ENCODE measurements around the gene SOX3. TPM values are rescaled to one million over a fixed set of nuclear protein-coding genes. Genes with fewer than 3 reads are reported as not detected.

SOX3 gene
- total RNA-seq, 2 experiments from 2014 or later: not detected

DNA sequence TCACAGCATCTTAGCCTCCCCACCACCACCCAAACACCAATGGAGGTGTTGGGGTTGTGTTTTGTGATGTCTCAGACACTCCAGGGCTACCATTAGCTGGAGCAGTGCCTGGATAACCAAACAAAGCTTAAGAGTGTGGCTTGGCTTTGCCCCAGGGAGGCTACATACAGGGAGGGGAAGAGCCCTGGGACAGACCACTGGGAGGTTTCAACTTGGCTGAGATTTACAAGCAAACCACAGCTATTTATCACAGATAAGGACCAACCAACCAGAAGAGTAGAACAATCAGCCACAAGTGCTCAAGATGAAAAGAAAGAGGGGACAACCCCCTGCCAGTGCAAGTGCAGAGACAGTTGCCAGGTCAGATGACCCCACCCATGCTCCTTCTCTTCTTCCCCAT, 24.1 kb downstream of the SOX3 start:
- Mint-ChIP-seq H3K36me3 (ENCODE audit: low read depth) (no peaks in the 10 kb centered on the region), H3K4me3 (no peak overlapping the region), H3K27ac (no peak overlapping the region), H3K4me1 (no peaks in the 10 kb centered on the region), H3K27me3 (peaks cover 1% of the 10 kb centered on the region), H3K9me3 (ENCODE audit: low read depth) (peaks cover 2% of the 10 kb centered on the region)
- ATAC-seq (no peak), DNase-seq (no peak)
- CTCF ChIA-PET: no interaction called here
- intact Hi-C loops (cut with DNase I, micrococcal nuclease): no loop called here
- POLR2A ChIA-PET: no interaction called here

DNA sequence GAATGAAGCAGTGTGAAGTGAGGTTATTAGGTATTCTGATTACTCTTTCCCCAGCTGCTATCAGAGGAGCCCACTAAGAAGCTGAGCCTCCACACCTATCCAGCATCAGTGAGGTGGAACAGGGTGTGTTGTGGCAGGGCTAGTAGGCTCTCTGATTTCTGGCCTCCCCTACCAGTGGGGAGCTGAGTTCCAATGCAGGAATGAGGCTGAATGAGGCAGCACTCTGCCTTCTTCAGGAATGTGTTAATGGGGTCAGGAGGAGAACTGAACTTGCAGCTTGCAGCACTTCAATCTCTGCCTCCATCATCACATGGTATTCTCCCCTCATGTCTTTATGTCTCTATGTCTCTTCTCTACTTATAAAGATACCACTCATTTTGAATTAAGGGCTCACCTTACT, 26.9 kb downstream of the SOX3 start:
- Mint-ChIP-seq H3K4me1 (no peaks in the 10 kb centered on the region), H3K27ac (no peak overlapping the region), H3K36me3 (ENCODE audit: low read depth) (no peaks in the 10 kb centered on the region), H3K27me3 (peaks cover 1% of the 10 kb centered on the region), H3K9me3 (ENCODE audit: low read depth) (peaks cover 4% of the 10 kb centered on the region), H3K4me3 (no peak overlapping the region)
- ATAC-seq (no peak), DNase-seq (no peak)
- CTCF ChIA-PET: no interaction called here
- POLR2A ChIA-PET: no interaction called here
- intact Hi-C loops (cut with DNase I, micrococcal nuclease): no loop called here

DNA sequence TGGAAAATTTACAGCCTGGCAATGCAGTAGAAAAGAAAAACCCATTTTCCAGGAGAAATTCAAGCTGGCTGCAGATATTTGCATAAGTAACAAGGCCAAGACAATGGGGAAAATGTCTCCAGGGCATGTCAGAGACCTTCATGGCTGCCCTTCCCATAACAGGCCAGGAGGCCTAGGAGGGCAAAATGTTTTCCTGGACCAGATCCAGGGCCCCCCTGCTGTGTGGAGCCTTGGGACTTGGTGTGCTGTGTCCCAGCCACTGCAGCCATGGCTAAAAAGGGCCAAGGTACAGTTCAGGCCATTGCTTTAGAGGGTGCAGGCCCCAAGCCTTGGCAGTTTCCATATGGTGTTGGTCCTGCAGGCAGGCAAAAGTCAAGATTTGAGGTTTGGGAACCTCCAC, 29.8 kb downstream of the SOX3 start:
- ATAC-seq (no peak), DNase-seq (no peak)
- H3K27me3 Mint-ChIP-seq: no peaks in the 10 kb centered on the region
- ChIA-PET CTCF (no interaction called here), POLR2A (no interaction called here)
- H3K27ac Mint-ChIP-seq: no peak overlapping the region
- intact Hi-C loops (cut with DNase I, micrococcal nuclease): no loop called here
- no peaks in the 10 kb centered on the region for H3K4me1 Mint-ChIP-seq
- H3K9me3 Mint-ChIP-seq (ENCODE audit: low read depth): peaks cover 4% of the 10 kb centered on the region
- no peak overlapping the region for H3K4me3 Mint-ChIP-seq
- H3K36me3 Mint-ChIP-seq (ENCODE audit: low read depth): no peaks in the 10 kb centered on the region

- no peaks in the 10 kb centered on the region for H3K9me3 Mint-ChIP-seq (ENCODE audit: low read depth)
- intact Hi-C loops (cut with DNase I, micrococcal nuclease): no loop called here
- ChIA-PET POLR2A (no interaction called here), CTCF (no interaction called here)
- no peaks in the 10 kb centered on the region for H3K36me3 Mint-ChIP-seq (ENCODE audit: low read depth)
- no peak overlapping the region for H3K4me3 Mint-ChIP-seq
- ATAC-seq (no peak), DNase-seq (no peak)
- H3K27ac Mint-ChIP-seq: no peak overlapping the region
- H3K27me3 Mint-ChIP-seq: no peaks in the 10 kb centered on the region
- H3K4me1 Mint-ChIP-seq: no peaks in the 10 kb centered on the region
Measured at GRCh38 chrX:140467211-140467610, 37.7 kb downstream of the SOX3 start.

Other genes starting within 250 kb of the SOX3 start
- 1 to 10 TPM in 1 of 2 experiments, under 1 TPM in 1; 0.62 to 1.3 TPM for gene LINC00632, start 204.7 kb upstream of the SOX3 start, total RNA-seq

Measured in activated CD4-positive, alpha-beta T cell treated with anti-CD3 and anti-CD28 coated beads for 36 hours (primary cell).